Hypothalamus (tissue), 51 donors: ENCODE measurements around the gene SMARCD3.

Source experiments
- DNase-seq, 51 donors: peaks; one replicate each; lab custom pipeline; 2025; lab: John Stamatoyannopoulos, UW

Gene SMARCD3

GRCh38 chr7:151250181-151251132, 2.0 kb upstream of the SMARCD3 start:
- DNase-seq = no peak

DNA sequence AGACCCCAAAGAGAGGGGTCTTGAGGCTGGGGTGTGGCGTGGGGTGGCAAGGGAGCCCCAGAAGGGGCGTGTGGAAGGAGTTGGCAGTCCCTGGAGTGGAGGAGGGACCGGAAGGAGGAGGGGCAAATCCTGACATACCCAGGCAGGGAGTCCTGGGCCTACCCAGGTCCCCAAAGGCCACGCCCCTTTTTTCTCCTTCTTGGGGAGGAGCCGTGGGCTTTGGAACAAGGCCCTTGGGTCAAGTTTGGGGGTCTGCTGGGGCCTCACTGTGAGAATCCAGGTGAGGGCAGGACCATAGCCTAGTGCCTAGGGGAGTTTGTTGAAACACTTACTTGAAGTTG, 1.2 kb upstream of the SMARCD3 start:
- DNase-seq = peak in 3 of 51 donors; percentile 46 to 53 (median 49)

DNA sequence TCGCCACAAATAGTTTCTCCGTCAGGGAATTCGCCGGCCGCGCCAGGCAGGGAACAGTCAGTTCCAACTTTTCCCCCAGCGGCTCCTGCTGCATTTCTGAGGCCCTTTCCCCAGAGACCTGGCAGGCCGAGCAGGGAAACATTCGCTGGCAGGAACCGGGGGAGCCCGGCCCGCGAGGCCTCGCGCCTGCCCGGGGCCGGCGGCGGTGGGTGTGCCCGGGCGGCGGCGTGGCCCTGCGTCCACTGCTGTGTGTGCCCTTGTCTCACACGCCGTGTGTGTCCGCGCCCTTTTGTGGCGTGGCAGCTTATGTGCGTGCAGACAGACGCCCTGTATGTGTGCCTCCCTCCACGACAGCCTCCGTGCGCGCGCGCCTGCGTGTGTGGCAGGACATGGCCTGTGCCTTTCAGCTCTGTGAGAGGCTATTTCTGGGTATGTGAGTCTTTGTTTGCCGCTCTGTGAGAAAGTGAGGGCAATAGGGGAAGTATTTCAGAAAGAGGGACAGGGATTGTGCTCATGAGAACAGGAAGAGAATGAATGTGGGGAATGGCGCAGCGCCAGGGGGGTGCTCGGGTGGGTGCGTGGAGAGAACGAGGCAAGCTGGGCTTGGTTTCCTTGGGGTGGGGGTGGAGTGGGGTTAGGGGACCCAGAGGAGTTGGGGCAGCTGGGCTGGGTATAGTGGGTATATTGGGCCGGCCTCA, 689 bp upstream of the SMARCD3 start:
- peak in 34 of 51 donors; percentile 37 to 81 (median 64) for DNase-seq

DNA sequence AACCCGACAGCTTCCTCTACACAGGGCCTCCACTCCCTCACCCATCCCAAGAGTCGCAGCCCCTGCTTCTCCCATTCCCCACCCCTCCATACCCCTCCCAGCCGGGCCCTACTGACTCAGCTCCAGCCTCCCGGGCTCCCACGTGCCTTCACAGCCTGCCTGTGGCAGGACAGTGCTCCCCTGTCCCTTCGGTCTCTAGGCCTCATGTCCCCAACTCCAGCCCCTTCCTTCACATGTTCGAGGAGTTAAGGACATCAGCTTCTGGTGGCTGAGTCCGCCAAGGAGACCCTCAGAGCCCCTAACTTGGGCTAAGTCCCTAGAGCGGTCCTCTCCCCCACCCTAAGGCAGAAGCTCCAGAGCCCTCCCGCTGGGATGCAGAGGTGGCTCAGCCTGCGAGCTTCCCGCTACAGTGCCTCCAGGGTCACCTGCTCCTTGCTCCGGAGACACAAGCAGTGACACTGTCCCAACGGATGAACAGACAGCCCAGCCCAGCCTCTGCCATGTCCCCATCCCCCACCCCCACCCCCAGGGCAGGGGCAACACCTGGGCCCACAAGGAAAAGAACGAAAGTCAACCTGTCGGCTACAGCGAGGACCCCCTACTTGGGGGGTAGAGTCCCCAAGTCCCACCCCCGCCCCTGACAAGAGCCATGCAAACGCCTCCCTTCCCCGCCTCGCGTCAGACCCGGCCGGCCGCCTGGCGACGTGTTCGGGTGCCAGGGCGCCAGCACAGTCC, 716 bp downstream of the SMARCD3 start:
- peak in 7 of 51 donors; percentile 27 to 66 (median 43) for DNase-seq

DNA sequence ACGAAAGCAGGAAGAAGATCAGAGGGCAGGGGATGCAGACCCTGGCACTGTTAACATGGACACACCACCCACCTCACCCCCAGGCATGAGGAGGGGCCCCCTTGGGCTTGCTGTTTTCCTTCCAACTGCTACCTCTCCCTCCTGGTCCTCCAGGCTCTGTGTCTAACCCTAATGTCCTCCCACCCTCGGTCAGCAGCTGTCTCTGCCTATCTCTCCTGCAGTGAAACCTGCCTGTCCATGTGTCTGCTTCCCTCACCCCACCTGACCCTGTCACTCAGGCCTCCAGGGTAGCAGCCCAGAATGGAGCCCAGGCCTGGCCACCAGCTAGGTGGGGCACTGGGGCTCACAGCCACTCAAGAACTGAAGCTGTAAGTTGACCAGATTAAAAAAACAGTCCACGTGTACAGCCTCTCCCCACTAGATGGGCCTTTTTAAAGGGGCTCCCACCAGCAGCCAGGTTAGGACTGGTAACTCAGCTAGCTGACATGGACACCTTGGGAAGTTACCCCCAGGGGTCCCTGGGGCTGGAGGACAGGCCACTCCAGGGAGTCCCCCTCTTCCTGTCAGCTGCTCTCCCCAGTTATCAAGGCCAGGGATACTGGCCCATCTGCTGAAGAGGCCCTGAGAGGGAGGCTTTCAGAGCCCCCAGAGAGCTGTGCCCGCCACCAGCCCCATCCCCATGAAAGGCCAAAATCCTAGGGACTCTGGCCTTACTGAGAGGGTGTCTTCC, 1.5 kb downstream of the SMARCD3 start:
- DNase-seq = no peak

- no peak for DNase-seq
Measured at GRCh38 chr7:151246102-151246850, 2.2 kb downstream of the SMARCD3 start.

GRCh38 chr7:151245360-151246101, 3.0 kb downstream of the SMARCD3 start:
- peak in 9 of 51 donors; percentile 15 to 61 (median 34) for DNase-seq

DNA sequence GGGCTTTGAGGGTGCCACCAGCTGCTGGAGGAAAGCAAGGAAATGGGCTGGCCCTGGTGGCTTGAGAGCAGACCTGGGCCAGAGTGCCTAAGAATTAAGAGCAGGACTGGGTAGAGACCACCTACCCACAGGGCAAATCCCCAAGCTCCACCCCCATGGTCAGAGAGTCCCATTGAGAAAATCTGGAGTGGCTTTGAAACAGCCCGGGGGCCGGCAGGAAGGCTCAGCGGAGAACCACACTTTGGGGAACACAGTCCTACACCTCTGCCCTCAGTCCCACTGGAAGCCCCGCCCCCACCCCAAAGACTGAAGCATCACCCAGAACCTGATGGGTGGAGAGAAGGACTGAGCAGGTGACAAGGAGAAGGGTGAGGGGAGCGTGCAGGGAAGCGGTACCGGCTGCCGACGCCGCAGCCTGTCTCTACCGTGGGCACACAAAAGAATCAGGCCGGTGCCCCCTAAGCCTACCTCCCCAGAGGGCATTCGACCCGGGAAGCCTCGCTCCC, 3.6 kb downstream of the SMARCD3 start:
- no peak for DNase-seq

- peak in 16 of 51 donors; percentile 18 to 60 (median 41) for DNase-seq
Measured at GRCh38 chr7:151244196-151244840, 4.2 kb downstream of the SMARCD3 start.

- DNase-seq = peak in 4 of 51 donors; percentile 30 to 42 (median 34)
Measured at GRCh38 chr7:151243408-151244195, 4.9 kb downstream of the SMARCD3 start.

GRCh38 chr7:151243045-151243349, 5.5 kb downstream of the SMARCD3 start:
- no peak for DNase-seq

DNA sequence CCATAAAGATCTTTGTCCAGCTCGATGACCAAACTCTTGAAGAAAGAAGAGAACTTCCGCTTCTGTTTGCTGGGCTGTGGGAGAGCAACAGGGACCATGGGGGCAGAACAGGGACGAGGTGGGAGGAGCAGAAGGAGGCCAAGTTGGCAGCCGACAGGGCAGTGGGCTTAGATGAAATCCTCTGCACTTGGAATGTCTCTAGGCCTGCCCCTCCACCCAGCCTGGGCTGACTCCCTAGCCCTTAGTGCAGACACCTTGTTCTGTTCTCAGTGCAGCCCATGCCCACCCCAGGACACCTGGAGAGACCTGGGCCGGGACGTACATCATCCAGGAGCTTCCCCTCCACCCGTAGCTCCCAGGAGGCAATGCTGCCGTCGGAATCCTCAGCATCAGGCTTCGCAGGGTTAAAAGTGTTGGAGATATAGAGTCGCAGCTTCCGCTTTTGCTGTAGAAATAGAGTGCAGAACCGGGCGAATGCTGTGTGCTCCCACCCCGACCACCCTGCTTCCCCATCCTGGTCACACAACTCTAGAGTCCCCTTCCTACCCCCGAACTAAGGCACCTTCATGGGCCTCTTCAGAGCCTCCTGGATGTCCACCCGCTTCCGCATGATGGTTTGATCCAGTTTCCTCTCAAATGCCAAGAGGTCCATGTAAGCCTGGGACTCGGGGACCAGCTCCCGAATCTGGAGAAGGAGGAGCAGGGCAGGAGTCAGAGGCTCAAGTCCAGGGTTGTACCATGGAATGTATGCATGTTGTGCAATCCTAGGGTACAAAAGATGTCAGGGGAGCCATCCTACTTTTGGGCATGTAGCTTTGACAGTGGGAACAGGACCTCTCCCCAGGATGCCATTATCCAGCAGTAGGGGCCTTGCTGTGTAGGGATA, 6.1 kb downstream of the SMARCD3 start:
- DNase-seq = no peak

GRCh38 chr7:151241755-151242096, 6.8 kb downstream of the SMARCD3 start:
- no peak for DNase-seq

GRCh38 chr7:151240942-151241754, 7.3 kb downstream of the SMARCD3 start:
- DNase-seq = no peak

DNA sequence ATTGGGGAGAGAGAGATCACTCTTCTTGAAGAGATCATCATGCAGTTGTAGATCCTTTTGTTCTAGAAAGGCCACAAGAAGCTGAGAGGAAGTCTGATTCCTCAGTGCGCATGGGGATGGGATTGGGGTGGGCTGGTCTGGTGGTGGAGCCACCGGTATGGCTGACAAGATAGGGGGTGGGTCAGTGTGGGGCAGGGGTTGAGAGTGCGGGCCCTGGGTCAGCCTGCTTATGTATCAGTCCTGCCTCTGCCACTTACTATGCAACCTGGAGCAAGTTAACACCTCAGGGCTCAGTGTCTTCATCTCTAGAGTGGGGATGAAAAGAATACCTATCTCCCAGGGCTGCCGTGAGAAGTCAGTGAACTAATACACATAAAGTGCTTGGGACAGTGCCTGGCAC, 8.0 kb downstream of the SMARCD3 start:
- DNase-seq = no peak
